GM10266 (cell line): ENCODE results near the gene HSDL2.

Experiments
- DNase-seq: peaks from one replicate; pipeline ENCODE4 v3.0.0; 2012; ENCODE audit errors: extremely low spot score
- CTCF ChIP-seq: IDR thresholded peaks from 2 replicates; pipeline ENCODE4 v1.5.1; 2012; ENCODE audit warnings: mild to moderate bottlenecking, low read depth; ENCODE audit not compliant: control insufficient read depth, insufficient read depth; ENCODE audit errors: missing control alignments

The HSDL2 gene

GRCh38 chr9:112484607-112485006, 104.7 kb downstream of the HSDL2 start:
- no peak for TF ChIP-seq CTCF
- DNase-seq, result no peak

GRCh38 chr9:112485574-112485973, 105.7 kb downstream of the HSDL2 start:
- DNase-seq, result no peak

GRCh38 chr9:112486221-112487007, 106.5 kb downstream of the HSDL2 start, which contains the start of gene KIAA1958:
KIAA1958 (plus strand) TSS chr9:112486827; CDS start chr9:112574081, 87,254 bp downstream.
- DNase-seq, result peak; percentile 95
- peak; percentile 6 for TF ChIP-seq CTCF

More at GRCh38 chr9:112485574-112485973, 105.7 kb downstream of the HSDL2 start:
- TF ChIP-seq CTCF, result no peak

GRCh38 chr9:112487008-112487798, 107.3 kb downstream of the HSDL2 start:
- DNase-seq, result peak; percentile 78

GRCh38 chr9:112487799-112488340, 108.0 kb downstream of the HSDL2 start:
- DNase-seq, result peak; percentile 20
- TF ChIP-seq CTCF, result no peak

More at GRCh38 chr9:112487008-112487798, 107.3 kb downstream of the HSDL2 start:
- no peak for TF ChIP-seq CTCF

- TF ChIP-seq CTCF, result no peak
- no peak for DNase-seq
Observed at GRCh38 chr9:112489039-112489546, 109.2 kb downstream of the HSDL2 start.
